ENCODE data around the gene SMPD1. TPM values are rescaled to one million over a fixed set of nuclear protein-coding genes. Genes with fewer than 3 reads are reported as not detected.

SMPD1 gene
- total and polyA plus RNA-seq, 4 donors, result 19.3 to 69.5 (median 32.9) TPM

DNA sequence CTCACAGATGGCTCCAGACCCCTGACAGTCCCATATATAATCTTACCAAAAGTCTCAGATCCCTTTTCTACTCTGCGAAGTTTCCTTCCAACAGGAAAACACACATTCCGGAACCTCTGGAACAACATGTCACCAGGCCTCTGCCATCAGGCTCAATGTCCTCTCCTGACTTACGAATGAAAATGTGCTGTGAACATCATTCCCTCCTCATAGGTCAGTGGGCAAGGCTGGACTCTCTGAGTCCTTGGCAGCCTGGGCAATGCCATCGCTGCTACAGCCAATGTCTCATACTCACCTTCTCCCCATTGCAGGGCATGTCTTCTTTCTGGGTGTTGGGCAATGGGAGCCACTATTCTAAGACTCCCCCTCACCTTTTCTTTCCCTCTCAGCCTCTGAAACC lies 52.2 kb downstream of the SMPD1 start:
- Histone ChIP-seq H3K36me3 (ENCODE audit: control insufficient read depth in 4 of 4, insufficient read depth in 4 of 4, low read length in 4 of 4) (peaks cover 0 to under 1% (median 0%) of the 10 kb centered on the region in 4 donors), H3K4me3 (no peak overlapping the region), H3K4me1 (ENCODE audit: control insufficient read depth in 5 of 5, insufficient read depth in 5 of 5, low read length in 5 of 5) (no peaks in the 10 kb centered on the region), H3K9me3 (ENCODE audit: control insufficient read depth in 4 of 4, insufficient read depth in 3 of 4, low read length in 3 of 4) (no peaks in the 10 kb centered on the region), H3K27ac (ENCODE audit: low read depth in 1 of 2, low read length in 1 of 2) (no peak overlapping the region), H3K9ac (ENCODE audit: insufficient read depth in 1 of 2, low read length in 2 of 2) (no peak overlapping the region), H3K27me3 (ENCODE audit: control insufficient read depth in 3 of 3, insufficient read depth in 3 of 3, low read length in 2 of 3) (no peaks in the 10 kb centered on the region)
- 84 to 89% methylated on average over 4 of the region's 4 CpGs for WGBS, 2 donors
- TF ChIP-seq, protein P1, sequence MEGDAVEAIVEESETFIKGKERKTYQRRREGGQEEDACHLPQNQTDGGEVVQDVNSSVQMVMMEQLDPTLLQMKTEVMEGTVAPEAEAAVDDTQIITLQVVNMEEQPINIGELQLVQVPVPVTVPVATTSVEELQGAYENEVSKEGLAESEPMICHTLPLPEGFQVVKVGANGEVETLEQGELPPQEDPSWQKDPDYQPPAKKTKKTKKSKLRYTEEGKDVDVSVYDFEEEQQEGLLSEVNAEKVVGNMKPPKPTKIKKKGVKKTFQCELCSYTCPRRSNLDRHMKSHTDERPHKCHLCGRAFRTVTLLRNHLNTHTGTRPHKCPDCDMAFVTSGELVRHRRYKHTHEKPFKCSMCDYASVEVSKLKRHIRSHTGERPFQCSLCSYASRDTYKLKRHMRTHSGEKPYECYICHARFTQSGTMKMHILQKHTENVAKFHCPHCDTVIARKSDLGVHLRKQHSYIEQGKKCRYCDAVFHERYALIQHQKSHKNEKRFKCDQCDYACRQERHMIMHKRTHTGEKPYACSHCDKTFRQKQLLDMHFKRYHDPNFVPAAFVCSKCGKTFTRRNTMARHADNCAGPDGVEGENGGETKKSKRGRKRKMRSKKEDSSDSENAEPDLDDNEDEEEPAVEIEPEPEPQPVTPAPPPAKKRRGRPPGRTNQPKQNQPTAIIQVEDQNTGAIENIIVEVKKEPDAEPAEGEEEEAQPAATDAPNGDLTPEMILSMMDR (IDR thresholded peaks at IDR 0.05; ENCODE audit: control extremely low read depth, extremely low read depth), result no peak
- DNase-seq (no peak), ATAC-seq (ENCODE audit: insufficient read depth, low FRiP score) (no peak)

DNA sequence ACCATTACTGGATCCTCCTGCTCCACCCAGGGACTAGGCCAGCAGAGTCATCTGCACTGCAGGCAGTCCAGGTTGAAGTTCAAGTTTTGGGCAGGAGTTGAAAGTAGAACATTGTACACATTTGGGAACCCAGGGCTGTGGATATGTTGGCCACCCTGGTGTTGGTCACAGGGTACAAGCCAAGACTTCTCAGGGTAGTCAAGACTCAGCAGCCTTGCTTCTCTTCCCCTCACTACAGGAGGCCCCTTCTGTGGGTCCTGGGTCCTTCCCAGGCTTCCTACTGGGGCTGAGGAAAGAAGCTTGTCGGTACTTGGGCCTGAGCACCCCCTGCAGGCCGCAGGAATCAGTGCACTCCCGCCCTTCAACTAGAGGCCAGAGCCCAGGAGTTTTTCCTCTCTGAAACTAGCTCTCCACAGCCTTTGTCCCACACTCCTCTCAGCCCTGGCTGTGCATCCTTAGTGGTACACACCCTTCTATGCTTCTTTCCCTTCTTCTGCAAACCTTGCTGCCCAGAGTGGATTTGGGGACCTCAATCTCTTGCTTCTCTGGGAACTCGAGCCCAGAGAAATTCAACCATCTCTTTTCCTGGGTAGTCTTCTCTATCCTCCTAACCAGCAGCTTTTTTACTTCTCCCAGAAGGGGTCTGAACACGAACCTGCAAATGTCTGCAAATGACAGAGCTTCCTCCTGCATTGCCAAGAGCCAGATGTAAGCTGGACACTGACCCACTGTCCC lies 53.2 kb downstream of the SMPD1 start:
- H3K4me1 ChIP-seq (ENCODE audit: control insufficient read depth in 5 of 5, insufficient read depth in 5 of 5, low read length in 5 of 5), result no peaks in the 10 kb centered on the region
- DNase-seq (peak; percentile 49 to 56 (median 53)), ATAC-seq (ENCODE audit: insufficient read depth, low FRiP score) (peak; percentile 82)
- TF ChIP-seq, protein P1 (IDR thresholded peaks at IDR 0.05; ENCODE audit: control extremely low read depth, extremely low read depth), result peak; percentile 55
- no peaks in the 10 kb centered on the region for H3K27me3 ChIP-seq (ENCODE audit: control insufficient read depth in 3 of 3, insufficient read depth in 3 of 3, low read length in 2 of 3)
- H3K27ac ChIP-seq (ENCODE audit: low read depth in 1 of 2, low read length in 1 of 2), result no peak overlapping the region
- H3K9ac ChIP-seq (ENCODE audit: insufficient read depth in 1 of 2, low read length in 2 of 2), result no peak overlapping the region
- H3K9me3 ChIP-seq (ENCODE audit: control insufficient read depth in 4 of 4, insufficient read depth in 3 of 4, low read length in 3 of 4), result no peaks in the 10 kb centered on the region
- no peak overlapping the region for H3K4me3 ChIP-seq
- WGBS, 2 donors, result 28 to 29% methylated on average over 5 of the region's 5 CpGs
- peaks cover 0 to 7% (median 2%) of the 10 kb centered on the region in 4 donors for H3K36me3 ChIP-seq (ENCODE audit: control insufficient read depth in 4 of 4, insufficient read depth in 4 of 4, low read length in 4 of 4)

Other genes starting within 250 kb of the SMPD1 start
- gene OR52B2, start 220.1 kb upstream of the SMPD1 start, total RNA-seq, result not detected
- not detected for gene OR52B2, start 220.1 kb upstream of the SMPD1 start, polyA plus RNA-seq
- gene OR52W1, start 191.2 kb upstream of the SMPD1 start, total RNA-seq, result not detected
- not detected for gene OR52W1, start 191.2 kb upstream of the SMPD1 start, polyA plus RNA-seq
- not detected for gene C11orf42, start 184.9 kb upstream of the SMPD1 start, total RNA-seq
- not detected for gene C11orf42, start 184.9 kb upstream of the SMPD1 start, polyA plus RNA-seq
- gene FHIP1B, start 155.8 kb upstream of the SMPD1 start, total RNA-seq, result 10 to 100 TPM; 42.0 to 43.4 TPM
- gene FHIP1B, start 155.8 kb upstream of the SMPD1 start, polyA plus RNA-seq, result 10 to 100 TPM; 40.9 to 41.5 TPM
- 10 to 100 TPM in 1 of 2 donors, 1 to 10 TPM in 1; 5.6 to 12.0 TPM for gene CNGA4, start 151.4 kb upstream of the SMPD1 start, total RNA-seq
- 1 to 10 TPM in 1 of 2 donors, under 1 TPM in 1; 0.85 to 3.5 TPM for gene CNGA4, start 151.4 kb upstream of the SMPD1 start, polyA plus RNA-seq
- not detected for gene CCKBR, start 130.6 kb upstream of the SMPD1 start, total RNA-seq
- gene CCKBR, start 130.6 kb upstream of the SMPD1 start, polyA plus RNA-seq, result not detected
- gene CAVIN3, start 70.0 kb upstream of the SMPD1 start, total RNA-seq, result 100 to 1,000 TPM in 1 of 2 donors, 10 to 100 TPM in 1; 23.2 to 122 TPM
- gene CAVIN3, start 70.0 kb upstream of the SMPD1 start, polyA plus RNA-seq, result 100 to 1,000 TPM in 1 of 2 donors, 10 to 100 TPM in 1; 59.1 to 114 TPM
- 10 to 100 TPM; 38.9 to 42.0 TPM for gene APBB1, start 28.6 kb downstream of the SMPD1 start, total RNA-seq
- 10 to 100 TPM; 18.8 to 22.3 TPM for gene APBB1, start 28.6 kb downstream of the SMPD1 start, polyA plus RNA-seq
- gene HPX, start 50.5 kb downstream of the SMPD1 start, total RNA-seq, result 1 to 10 TPM; 2.3 to 3.5 TPM
- gene HPX, start 50.5 kb downstream of the SMPD1 start, polyA plus RNA-seq, result 1 to 10 TPM in 1 of 2 donors, under 1 TPM in 1; 0.46 to 1.3 TPM
- 10 to 100 TPM; 28.4 to 29.0 TPM for gene TRIM3, start 83.5 kb downstream of the SMPD1 start, total RNA-seq
- gene TRIM3, start 83.5 kb downstream of the SMPD1 start, polyA plus RNA-seq, result 10 to 100 TPM; 15.7 to 16.4 TPM
- 10 to 100 TPM; 34.0 to 53.7 TPM for gene ARFIP2, start 90.9 kb downstream of the SMPD1 start, total RNA-seq
- 10 to 100 TPM; 41.9 to 51.1 TPM for gene ARFIP2, start 90.9 kb downstream of the SMPD1 start, polyA plus RNA-seq
- 10 to 100 TPM; 31.5 to 43.4 TPM for gene TIMM10B, start 91.0 kb downstream of the SMPD1 start, total RNA-seq
- 10 to 100 TPM; 20.5 to 32.6 TPM for gene TIMM10B, start 91.0 kb downstream of the SMPD1 start, polyA plus RNA-seq
- gene DNHD1, start 106.8 kb downstream of the SMPD1 start, total RNA-seq, result 10 to 100 TPM; 15.2 to 15.6 TPM
- gene DNHD1, start 106.8 kb downstream of the SMPD1 start, polyA plus RNA-seq, result 1 to 10 TPM; 4.5 to 8.8 TPM
- gene RRP8, start 213.1 kb downstream of the SMPD1 start, total RNA-seq, result 10 to 100 TPM; 15.0 to 19.1 TPM
- gene RRP8, start 213.1 kb downstream of the SMPD1 start, polyA plus RNA-seq, result 10 to 100 TPM; 16.2 to 17.4 TPM
- gene ILK, start 213.3 kb downstream of the SMPD1 start, total RNA-seq, result 100 to 1,000 TPM; 134 to 147 TPM
- gene ILK, start 213.3 kb downstream of the SMPD1 start, polyA plus RNA-seq, result 100 to 1,000 TPM in 1 of 2 donors, 10 to 100 TPM in 1; 91.1 to 138 TPM
- 100 to 1,000 TPM in 1 of 2 donors, 10 to 100 TPM in 1; 23.9 to 149 TPM for gene TAF10, start 221.7 kb downstream of the SMPD1 start, total RNA-seq
- 100 to 1,000 TPM; 108 to 126 TPM for gene TAF10, start 221.7 kb downstream of the SMPD1 start, polyA plus RNA-seq
- gene TPP1, start 228.9 kb downstream of the SMPD1 start, total RNA-seq, result 100 to 1,000 TPM; 124 to 150 TPM
- gene TPP1, start 228.9 kb downstream of the SMPD1 start, polyA plus RNA-seq, result 100 to 1,000 TPM in 1 of 2 donors, 10 to 100 TPM in 1; 57.6 to 169 TPM